ENCODE results near the gene SMYD3. TPM values are rescaled to one million over a fixed set of nuclear protein-coding genes. Genes with fewer than 3 reads are reported as not detected.

Gene SMYD3
- total and polyA plus RNA-seq, 2 donors (not counting 3 experiments of a cell fraction or from before 2014, with no cell fraction given) = 16.0 to 32.1 TPM

DNA sequence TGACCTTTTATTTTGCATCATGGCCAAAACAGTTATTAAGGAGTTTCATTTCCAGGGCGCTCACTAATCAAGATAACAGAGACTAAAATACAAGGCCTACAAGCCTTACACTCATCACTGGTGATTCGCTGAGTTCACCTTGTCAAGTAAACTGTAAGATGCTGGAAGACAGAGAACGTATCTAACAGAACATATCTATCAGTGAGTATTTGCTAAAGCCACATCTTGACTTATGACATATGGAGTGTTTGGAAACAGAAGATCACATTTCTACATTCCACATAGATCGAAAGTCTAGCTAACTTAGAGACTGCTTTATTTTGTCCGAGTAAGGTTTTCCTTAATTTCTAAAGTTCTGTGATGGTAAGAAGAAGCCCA lies 506.5 kb downstream of the SMYD3 start:
- Histone ChIP-seq H3K4me3 (replicated peaks in 1 of 3; ENCODE audit: insufficient read depth in 1 of 3, low read depth in 1 of 3, low read length in 3 of 3) (no peak overlapping the region), H3K27me3 (ENCODE audit: control insufficient read depth in 2 of 2, insufficient read depth in 2 of 2, low read length in 2 of 2) (no peaks in the 10 kb centered on the region), H3K4me1 (ENCODE audit: control insufficient read depth, extremely low read depth, insufficient read depth, low read length) (no peaks in the 10 kb centered on the region), H3K4me2 (ENCODE audit: insufficient read depth, low read length) (no peak overlapping the region), H3K9ac (replicated peaks; ENCODE audit: extremely low read depth, insufficient read depth, low read length) (no peak overlapping the region), H3K36me3 (ENCODE audit: control insufficient read depth in 2 of 2, extremely low read depth in 1 of 2, insufficient read depth in 2 of 2, low read length in 2 of 2) (no peaks in the 10 kb centered on the region), H4K20me1 (replicated peaks; ENCODE audit: control insufficient read depth, extremely low read depth, insufficient read depth, low read length) (no peaks in the 10 kb centered on the region), H3K9me1 (replicated peaks; ENCODE audit: control insufficient read depth, extremely low read depth, insufficient read depth, low read length) (no peaks in the 10 kb centered on the region), H3K9me3 (replicated peaks; ENCODE audit: control insufficient read depth, insufficient read depth, low read length) (no peaks in the 10 kb centered on the region), H3K79me2 (ENCODE audit: control insufficient read depth, insufficient read depth, low read length) (no peaks in the 10 kb centered on the region), H2AFZ (ENCODE audit: low read depth, low read length) (no peak overlapping the region), H3K27ac (ENCODE audit: insufficient read depth, low read depth, low read length) (no peak overlapping the region)
- FAIRE-seq (no peak), DNase-seq (ENCODE audit: low read depth, low spot score) (no peak)
- intact Hi-C loops (cut with micrococcal nuclease) = loop anchor here (5.0 to 10.0 kb wide), 2 partner anchors 206 to 908 kb away; no protein-coding TSS in a partner anchor
- ChIA-PET POLR2A (no interaction called here), CTCF (interaction anchor here (1.8 to 2.6 kb wide), 2 partner anchors 112 to 848 kb away, joined by 7 to 20 read pairs; no protein-coding TSS in a partner anchor)
- no peak for TF ChIP-seq FOS (IDR thresholded peaks at IDR 0.05; ENCODE audit: borderline replicate concordance, insufficient read depth, low read length)
- TF ChIP-seq EZH2 (IDR thresholded peaks at IDR 0.05; ENCODE audit: borderline replicate concordance, low read depth, low read length, severe bottlenecking) = no peak
- no peak for TF ChIP-seq JUN (IDR thresholded peaks at IDR 0.05; ENCODE audit: borderline replicate concordance, insufficient read depth, insufficient read length, low read depth)
- no peak for TF ChIP-seq POLR2AphosphoS5 (IDR thresholded peaks at IDR 0.05; ENCODE audit: insufficient read depth, low read depth, low read length)
- TF ChIP-seq, protein P1, sequence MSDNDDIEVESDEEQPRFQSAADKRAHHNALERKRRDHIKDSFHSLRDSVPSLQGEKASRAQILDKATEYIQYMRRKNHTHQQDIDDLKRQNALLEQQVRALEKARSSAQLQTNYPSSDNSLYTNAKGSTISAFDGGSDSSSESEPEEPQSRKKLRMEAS (IDR thresholded peaks at IDR 0.05; ENCODE audit: insufficient read depth, insufficient read length) = no peak
- no peak for TF ChIP-seq POLR2A (IDR thresholded peaks at IDR 0.05; ENCODE audit: low read depth, low read length)
- TF ChIP-seq GATA2 (IDR thresholded peaks at IDR 0.05; ENCODE audit: insufficient read depth, insufficient read length, low read depth, low read length) = no peak
- TF ChIP-seq, protein P2, sequence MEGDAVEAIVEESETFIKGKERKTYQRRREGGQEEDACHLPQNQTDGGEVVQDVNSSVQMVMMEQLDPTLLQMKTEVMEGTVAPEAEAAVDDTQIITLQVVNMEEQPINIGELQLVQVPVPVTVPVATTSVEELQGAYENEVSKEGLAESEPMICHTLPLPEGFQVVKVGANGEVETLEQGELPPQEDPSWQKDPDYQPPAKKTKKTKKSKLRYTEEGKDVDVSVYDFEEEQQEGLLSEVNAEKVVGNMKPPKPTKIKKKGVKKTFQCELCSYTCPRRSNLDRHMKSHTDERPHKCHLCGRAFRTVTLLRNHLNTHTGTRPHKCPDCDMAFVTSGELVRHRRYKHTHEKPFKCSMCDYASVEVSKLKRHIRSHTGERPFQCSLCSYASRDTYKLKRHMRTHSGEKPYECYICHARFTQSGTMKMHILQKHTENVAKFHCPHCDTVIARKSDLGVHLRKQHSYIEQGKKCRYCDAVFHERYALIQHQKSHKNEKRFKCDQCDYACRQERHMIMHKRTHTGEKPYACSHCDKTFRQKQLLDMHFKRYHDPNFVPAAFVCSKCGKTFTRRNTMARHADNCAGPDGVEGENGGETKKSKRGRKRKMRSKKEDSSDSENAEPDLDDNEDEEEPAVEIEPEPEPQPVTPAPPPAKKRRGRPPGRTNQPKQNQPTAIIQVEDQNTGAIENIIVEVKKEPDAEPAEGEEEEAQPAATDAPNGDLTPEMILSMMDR (IDR thresholded peaks at IDR 0.05; ENCODE audit: extremely low read depth in 1 of 2, insufficient read depth in 1 of 2, low read depth in 1 of 2, low read length in 2 of 2) = no peak
- no peak for TF ChIP-seq MYC (IDR thresholded peaks at IDR 0.05; ENCODE audit: low read depth, low read length)
- BruUV-seq (replicated peaks) = no TSS peak
- dilution Hi-C loops (cut with MboI; ENCODE audit: extremely low pct_ligation_motif_present, low sequenced_read_pairs) = no loop called here
